Natural killer cell treated with Interleukin-12 subunit alpha and Interleukin-12 subunit beta and Interleukin-15 and Interleukin-18, amount 100 ng/mL, for 72 hours (primary cell): Measurements from ENCODE around the gene MYH15. TPM values are rescaled to one million over a fixed set of nuclear protein-coding genes. Genes with fewer than 3 reads are reported as not detected.

Experiments
- ATAC-seq, 2 donors: fragments of 150-1000 bp; cut with Tn5 transposase in 1 of 2; sonication (Bioruptor Pico), chemical (Tn5 transposase) in 1 of 2; 2 replicates each; pipeline ENCODE4 v1.10.0; 2021
- DNase-seq: peaks from one replicate; pipeline ENCODE4 v3.0.0; 2022; ENCODE audit warnings: low spot score
- H3K27ac Mint-ChIP-seq, 2 donors: 1 replicate in 1 of 2; 2 replicates in 1 of 2; pipeline ENCODE4 v1.8.0; 2022; ENCODE audit warnings: mixed read lengths in 2 of 2, mild to moderate bottlenecking in 1 of 2, moderate library complexity in 1 of 2
- H3K27me3 Mint-ChIP-seq, 2 donors: 1 replicate in 1 of 2; 2 replicates in 1 of 2; pipeline ENCODE4 v1.8.0; 2022; ENCODE audit warnings: mixed read lengths in 2 of 2
- H3K36me3 Mint-ChIP-seq: one replicate; pipeline ENCODE4 v1.8.0; 2022; ENCODE audit warnings: mixed read lengths
- H3K4me1 Mint-ChIP-seq, 2 donors: 1 replicate in 1 of 2; 2 replicates in 1 of 2; pipeline ENCODE4 v1.8.0; 2022; ENCODE audit warnings: low read depth in 2 of 2, mixed read lengths in 2 of 2, mild to moderate bottlenecking in 1 of 2
- H3K4me3 Mint-ChIP-seq: one replicate; pipeline ENCODE4 v1.8.0; 2022; ENCODE audit warnings: mixed read lengths
- H3K9me3 Mint-ChIP-seq: 2 replicates; pipeline ENCODE4 v1.8.0; 2022; ENCODE audit warnings: mixed read lengths
- total RNA-seq, 2 donors: library from RNA; stranded (reverse); gene quantifications; one replicate each; pipeline ENCODE4 v1.2.3, GENCODE V29; 2022

MYH15 gene
- total RNA-seq, 2 donors from 2014 or later, result 0.14 to 1.1 TPM

DNA sequence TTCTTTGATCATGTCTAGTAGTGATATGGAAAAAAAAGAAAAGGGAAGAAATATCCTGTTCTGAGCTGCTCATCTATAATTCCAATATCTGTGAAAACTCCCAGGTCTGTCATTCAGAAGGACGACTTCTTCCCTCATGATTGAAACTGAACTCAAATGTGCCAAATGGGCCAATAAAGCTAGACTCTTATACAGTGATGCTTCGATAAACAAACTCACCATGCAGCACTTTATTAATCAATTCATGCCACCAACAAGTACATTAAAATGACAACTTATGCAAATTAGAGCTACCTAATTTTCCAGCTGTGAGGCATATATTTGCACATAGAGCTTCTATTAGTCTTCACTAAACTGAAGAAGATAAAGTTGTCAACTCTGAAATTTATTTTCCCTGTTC lies 15.6 kb upstream of the MYH15 start:
- Mint-ChIP-seq H3K36me3 (no peaks in the 10 kb centered on the region), H3K4me1 (no peaks in the 10 kb centered on the region), H3K4me3 (no peak overlapping the region), H3K9me3 (no peaks in the 10 kb centered on the region), H3K27me3 (peaks cover 21 to 41% of the 10 kb centered on the region in 2 donors), H3K27ac (no peak overlapping the region)
- ATAC-seq (no peak), DNase-seq (no peak)

DNA sequence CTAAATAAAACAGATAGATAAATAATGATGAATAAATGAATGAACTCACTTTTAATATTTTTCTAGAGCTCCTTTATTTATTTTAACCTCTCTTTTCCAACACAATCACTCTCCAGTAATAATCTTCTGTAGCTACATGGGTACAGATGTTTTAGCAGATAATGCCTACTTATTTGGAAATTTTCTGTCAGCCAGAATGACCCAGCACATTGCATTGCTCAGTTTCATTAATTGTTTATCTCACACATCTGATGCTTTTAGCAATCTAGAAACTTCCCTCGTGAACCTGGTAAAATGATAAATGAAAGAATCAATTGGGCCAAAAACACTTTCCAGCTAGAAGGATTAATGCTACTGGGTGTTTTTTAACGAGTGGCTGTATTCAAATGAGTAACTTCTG lies 14.9 kb upstream of the MYH15 start:
- Mint-ChIP-seq H3K27ac (no peak overlapping the region), H3K4me3 (no peak overlapping the region), H3K27me3 (peaks cover 16 to 33% of the 10 kb centered on the region in 2 donors)

DNA sequence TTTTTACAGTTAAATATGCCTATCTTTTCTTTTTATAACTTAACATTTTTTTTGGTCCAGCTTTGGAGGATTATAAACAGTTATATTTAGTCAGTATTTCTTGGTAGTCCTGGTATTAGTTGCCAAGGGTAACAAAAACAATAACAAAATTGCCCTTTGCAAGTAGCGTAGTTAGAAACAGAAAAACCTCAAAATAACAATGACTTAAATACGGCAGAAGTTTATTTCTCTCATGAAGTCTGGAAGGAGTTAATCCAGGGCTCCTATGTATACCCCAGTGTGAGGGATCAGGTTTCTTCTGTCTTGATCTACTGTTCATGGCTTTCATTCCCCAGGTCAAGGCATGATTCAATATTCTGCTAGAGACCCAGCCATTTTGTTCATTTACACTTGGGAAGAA lies 14.1 kb upstream of the MYH15 start:
- no peak overlapping the region for H3K4me3 Mint-ChIP-seq
- no peak overlapping the region for H3K27ac Mint-ChIP-seq
- no peaks in the 10 kb centered on the region for H3K4me1 Mint-ChIP-seq
- H3K36me3 Mint-ChIP-seq, result no peaks in the 10 kb centered on the region
- DNase-seq (no peak), ATAC-seq (no peak)
- H3K9me3 Mint-ChIP-seq, result no peaks in the 10 kb centered on the region
- H3K27me3 Mint-ChIP-seq, result peaks cover 12 to 26% of the 10 kb centered on the region in 2 donors

More for the DNA sequence above, 14.9 kb upstream of the MYH15 start:
- DNase-seq (no peak), ATAC-seq (no peak)
- H3K9me3 Mint-ChIP-seq, result no peaks in the 10 kb centered on the region
- no peaks in the 10 kb centered on the region for H3K4me1 Mint-ChIP-seq
- no peaks in the 10 kb centered on the region for H3K36me3 Mint-ChIP-seq

DNA sequence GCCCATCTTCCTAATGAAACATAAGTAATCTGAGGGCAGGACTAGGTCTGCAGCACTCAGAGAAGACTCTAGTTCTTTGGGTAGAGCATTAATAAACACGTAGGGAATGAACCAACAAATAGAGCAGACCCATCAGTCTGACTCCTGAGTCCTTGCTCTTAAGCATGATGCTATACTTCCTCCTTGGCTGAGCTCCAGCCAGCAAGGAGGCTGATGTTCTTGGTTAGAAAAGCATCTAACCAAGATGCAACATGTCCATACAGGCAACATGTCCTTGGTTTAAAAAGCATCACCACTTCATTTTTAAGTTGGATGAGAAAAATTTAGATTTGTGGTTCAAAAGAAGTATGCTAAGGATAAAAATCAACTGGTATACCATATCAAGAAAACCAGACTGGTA lies 8.5 kb upstream of the MYH15 start:
- Mint-ChIP-seq H3K27ac (no peak overlapping the region), H3K9me3 (no peaks in the 10 kb centered on the region), H3K27me3 (peaks cover 19 to 28% of the 10 kb centered on the region in 2 donors), H3K36me3 (no peaks in the 10 kb centered on the region), H3K4me3 (no peak overlapping the region), H3K4me1 (no peaks in the 10 kb centered on the region)
- DNase-seq (no peak), ATAC-seq (no peak)

DNA sequence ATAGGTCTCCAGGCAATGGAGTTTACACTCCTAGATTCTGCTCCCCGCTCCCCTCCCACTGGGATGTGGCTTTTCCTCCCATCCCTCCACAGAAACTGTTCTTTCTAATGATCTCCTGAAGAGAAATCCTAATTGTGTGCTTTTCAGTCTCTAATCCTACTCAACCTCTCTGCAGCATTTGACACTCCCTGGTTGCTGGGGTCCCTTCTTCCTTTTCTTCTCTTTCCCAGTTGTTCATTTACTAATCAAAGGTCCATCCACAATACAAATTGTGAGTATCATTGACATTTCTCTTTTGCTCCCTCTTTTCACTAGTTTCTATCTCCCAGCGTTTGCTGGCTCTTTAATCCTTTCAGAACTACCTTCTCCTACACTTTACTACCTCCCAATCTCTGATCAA lies 6.5 kb upstream of the MYH15 start:
- no peaks in the 10 kb centered on the region for H3K36me3 Mint-ChIP-seq
- H3K4me3 Mint-ChIP-seq, result no peak overlapping the region
- H3K27me3 Mint-ChIP-seq, result peaks cover 16 to 24% of the 10 kb centered on the region in 2 donors
- H3K4me1 Mint-ChIP-seq, result no peaks in the 10 kb centered on the region
- no peak overlapping the region for H3K27ac Mint-ChIP-seq
- H3K9me3 Mint-ChIP-seq, result no peaks in the 10 kb centered on the region
- ATAC-seq, result no peak
- no peak for DNase-seq

DNA sequence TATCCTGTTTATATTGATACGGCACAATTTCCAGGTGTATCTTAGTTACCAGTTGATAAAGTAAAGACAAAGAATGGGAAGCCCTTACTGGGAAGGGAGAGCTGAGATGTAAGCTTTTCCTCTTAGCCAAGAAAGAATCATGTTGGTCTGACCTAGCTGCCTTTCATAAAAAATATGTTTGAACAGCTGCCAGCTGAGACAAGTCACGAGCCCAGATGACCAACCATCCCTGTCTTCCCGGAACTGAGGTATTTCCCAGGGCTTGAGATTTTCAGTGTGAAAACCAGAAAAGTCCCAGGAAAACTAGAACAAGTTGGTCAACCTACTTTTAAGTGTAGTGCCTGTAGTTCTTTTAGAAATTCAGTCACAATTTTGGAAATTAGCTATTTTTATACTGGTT lies 3.6 kb upstream of the MYH15 start:
- H3K4me1 Mint-ChIP-seq, result no peaks in the 10 kb centered on the region
- ATAC-seq (no peak), DNase-seq (no peak)
- no peaks in the 10 kb centered on the region for H3K36me3 Mint-ChIP-seq
- H3K9me3 Mint-ChIP-seq, result no peaks in the 10 kb centered on the region
- peaks cover 15 to 20% of the 10 kb centered on the region in 2 donors for H3K27me3 Mint-ChIP-seq
- no peak overlapping the region for H3K27ac Mint-ChIP-seq
- H3K4me3 Mint-ChIP-seq, result no peak overlapping the region

DNA sequence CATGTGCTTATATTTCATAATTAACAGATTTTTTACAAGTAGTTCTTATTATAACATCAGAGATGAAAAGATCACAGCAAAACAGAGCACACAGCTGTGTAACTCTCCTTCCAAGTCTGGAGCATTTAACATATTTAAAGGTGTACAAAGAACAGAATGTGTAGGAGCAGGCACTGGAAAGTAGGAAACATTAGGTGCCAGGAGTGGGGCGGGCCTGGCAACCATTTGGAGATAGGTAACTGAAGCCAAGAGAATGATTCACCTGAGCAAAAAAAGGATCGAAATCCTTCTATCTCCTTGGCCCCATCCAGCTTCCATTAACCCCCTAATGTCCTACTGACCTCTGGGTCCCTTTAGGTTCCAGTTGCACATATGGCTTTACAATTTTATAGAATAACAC lies 2.3 kb upstream of the MYH15 start:
- ATAC-seq (no peak), DNase-seq (no peak)
- Mint-ChIP-seq H3K4me3 (no peak overlapping the region), H3K36me3 (no peaks in the 10 kb centered on the region), H3K27me3 (peaks cover 10 to 12% of the 10 kb centered on the region in 2 donors), H3K27ac (no peak overlapping the region), H3K4me1 (no peaks in the 10 kb centered on the region), H3K9me3 (no peaks in the 10 kb centered on the region)

DNA sequence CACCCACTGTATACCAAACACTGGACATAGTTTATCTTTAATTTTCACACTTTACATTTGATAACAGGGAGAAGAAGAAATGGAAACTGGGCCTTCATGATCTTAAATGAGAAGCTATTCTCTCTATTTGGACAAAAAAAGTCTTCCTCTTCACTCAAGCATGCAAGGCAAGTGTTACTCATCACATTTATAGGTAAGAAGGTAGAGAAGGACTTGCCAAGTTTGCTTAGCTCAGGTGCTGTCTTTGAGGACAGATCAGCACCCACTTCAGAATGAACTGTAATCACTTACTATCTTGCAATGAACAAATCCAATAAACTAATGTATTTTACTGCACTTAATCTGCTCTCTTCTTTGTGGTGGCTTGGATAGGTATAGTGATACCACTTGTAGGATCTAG lies 1.1 kb upstream of the MYH15 start:
- no peak overlapping the region for H3K27ac Mint-ChIP-seq
- no peaks in the 10 kb centered on the region for H3K36me3 Mint-ChIP-seq
- H3K9me3 Mint-ChIP-seq, result no peaks in the 10 kb centered on the region
- DNase-seq (no peak), ATAC-seq (no peak)
- no peak overlapping the region for H3K4me3 Mint-ChIP-seq
- H3K4me1 Mint-ChIP-seq, result no peaks in the 10 kb centered on the region
- peaks cover 5 to 6% of the 10 kb centered on the region in 2 donors for H3K27me3 Mint-ChIP-seq

DNA sequence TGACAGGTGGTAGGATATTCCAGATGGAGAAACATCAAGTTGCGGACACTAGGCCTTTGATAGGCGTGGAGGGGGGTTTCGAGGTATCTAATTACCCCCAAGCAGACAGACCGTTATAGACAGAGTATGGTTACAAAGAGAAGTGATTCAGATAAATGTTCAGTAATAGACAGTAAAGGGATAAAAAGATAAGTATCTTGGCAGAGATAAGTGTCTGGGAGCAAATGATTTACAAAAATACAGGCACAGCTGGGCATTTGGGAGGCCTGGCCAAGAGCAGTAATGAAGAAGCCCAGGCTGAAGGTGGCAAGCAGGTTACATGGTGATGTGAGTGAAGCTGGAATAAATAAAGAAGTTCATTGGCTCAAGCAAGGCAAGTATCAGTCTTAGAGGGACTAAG lies 659 bp upstream of the MYH15 start:
- Mint-ChIP-seq H3K36me3 (no peaks in the 10 kb centered on the region), H3K4me3 (no peak overlapping the region), H3K9me3 (no peaks in the 10 kb centered on the region), H3K27me3 (peaks cover 5 to 9% of the 10 kb centered on the region in 2 donors), H3K27ac (no peak overlapping the region), H3K4me1 (no peaks in the 10 kb centered on the region)
- ATAC-seq, result no peak
- DNase-seq, result no peak

DNA sequence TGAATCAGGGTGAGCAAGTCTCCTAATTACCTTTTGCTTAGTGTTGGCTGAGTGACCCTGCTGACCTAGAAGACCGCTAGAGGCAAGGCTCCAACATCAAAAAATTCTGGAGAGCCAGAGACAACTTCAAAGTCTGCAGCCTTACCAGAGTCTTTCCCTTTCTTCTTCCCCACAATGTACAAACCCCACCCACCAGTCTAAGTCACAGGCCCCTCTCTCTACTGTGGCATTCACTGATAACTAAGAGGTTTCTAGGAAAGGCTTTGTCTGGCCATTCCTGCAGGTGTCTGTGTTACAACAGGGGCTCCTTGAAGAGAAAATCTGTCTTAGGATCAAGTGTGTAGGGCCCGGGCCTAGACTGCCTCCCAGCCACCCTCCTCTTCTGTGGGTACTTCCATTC lies 525 bp downstream of the MYH15 start:
- H3K36me3 Mint-ChIP-seq, result no peaks in the 10 kb centered on the region
- no peak overlapping the region for H3K27ac Mint-ChIP-seq
- DNase-seq (no peak), ATAC-seq (no peak)
- no peak overlapping the region for H3K4me3 Mint-ChIP-seq
- no peaks in the 10 kb centered on the region for H3K9me3 Mint-ChIP-seq
- H3K27me3 Mint-ChIP-seq, result peaks cover 0 to 3% of the 10 kb centered on the region in 2 donors
- H3K4me1 Mint-ChIP-seq, result no peaks in the 10 kb centered on the region

DNA sequence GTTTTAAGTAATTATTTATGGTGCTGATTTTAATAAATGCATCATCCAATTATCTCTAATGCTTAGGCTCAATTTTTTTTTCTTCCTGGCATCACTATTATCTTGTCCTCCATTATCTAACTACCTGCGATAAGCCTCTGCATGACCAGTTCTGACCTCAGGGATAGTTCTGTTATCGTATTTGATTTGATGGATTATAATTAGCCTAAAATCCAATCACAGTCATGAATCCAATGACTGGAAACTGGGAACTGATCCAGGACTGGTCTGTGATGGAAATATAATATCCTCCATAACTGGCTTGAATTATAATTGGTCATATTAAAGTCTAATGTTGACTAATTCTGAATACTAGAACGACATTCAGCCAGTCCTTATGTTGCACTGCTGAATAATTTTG lies 1.1 kb downstream of the MYH15 start:
- Mint-ChIP-seq H3K9me3 (no peaks in the 10 kb centered on the region), H3K27me3 (peaks cover 0 to 3% of the 10 kb centered on the region in 2 donors), H3K27ac (no peak overlapping the region), H3K4me1 (no peaks in the 10 kb centered on the region), H3K36me3 (no peaks in the 10 kb centered on the region), H3K4me3 (no peak overlapping the region)
- no peak for ATAC-seq
- no peak for DNase-seq

DNA sequence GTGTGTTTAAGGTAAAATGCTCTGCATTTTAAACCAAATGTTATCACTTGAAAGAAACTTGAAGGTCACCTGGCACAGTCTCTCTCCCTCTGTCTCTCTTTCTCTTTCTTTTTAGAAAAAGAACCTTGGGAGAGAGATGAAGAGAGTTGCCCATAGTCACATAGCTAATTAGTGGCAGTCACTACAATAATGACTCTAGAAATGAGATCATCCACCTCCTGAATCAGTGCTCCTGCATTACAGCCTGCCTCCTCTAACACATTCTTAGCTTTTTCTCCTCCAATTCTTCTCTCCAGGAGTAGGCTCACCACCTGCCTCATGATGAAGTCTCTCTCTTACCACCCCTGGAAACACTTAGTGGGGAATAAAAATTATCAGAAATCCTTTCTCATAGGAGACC lies 2.5 kb downstream of the MYH15 start:
- H3K4me1 Mint-ChIP-seq, result no peaks in the 10 kb centered on the region
- DNase-seq (no peak), ATAC-seq (no peak)
- H3K36me3 Mint-ChIP-seq, result no peaks in the 10 kb centered on the region
- no peaks in the 10 kb centered on the region for H3K9me3 Mint-ChIP-seq
- no peak overlapping the region for H3K27ac Mint-ChIP-seq
- peaks cover 0 to 4% of the 10 kb centered on the region in 2 donors for H3K27me3 Mint-ChIP-seq
- H3K4me3 Mint-ChIP-seq, result no peak overlapping the region

DNA sequence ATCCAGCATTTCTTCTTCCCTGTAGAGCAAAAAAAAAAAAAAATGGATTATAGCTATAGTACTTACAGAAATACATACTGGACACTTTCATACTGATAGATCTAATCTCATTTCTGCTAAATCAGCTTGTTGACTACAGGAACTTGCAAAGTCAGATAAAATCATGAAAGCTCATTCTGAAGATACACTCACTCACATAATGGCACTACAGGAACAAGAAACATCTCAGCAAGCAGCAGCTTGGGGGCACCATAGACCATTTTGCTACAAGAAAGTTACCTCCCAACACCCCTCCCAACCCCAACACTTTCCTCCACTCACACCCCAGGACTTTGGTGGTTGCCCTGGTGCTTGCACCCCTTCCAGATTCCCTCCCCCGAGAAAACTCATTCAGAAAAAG lies 4.6 kb downstream of the MYH15 start:
- no peaks in the 10 kb centered on the region for H3K9me3 Mint-ChIP-seq
- ATAC-seq, result peak in 1 of 2 donors; percentile 62
- H3K4me1 Mint-ChIP-seq, result no peaks in the 10 kb centered on the region
- H3K4me3 Mint-ChIP-seq, result no peak overlapping the region
- H3K27me3 Mint-ChIP-seq, result peaks cover 0 to 7% of the 10 kb centered on the region in 2 donors
- H3K36me3 Mint-ChIP-seq, result no peaks in the 10 kb centered on the region
- DNase-seq, result no peak
- peak overlapping the region in 1 of 2 donors; percentile 17 for H3K27ac Mint-ChIP-seq

DNA sequence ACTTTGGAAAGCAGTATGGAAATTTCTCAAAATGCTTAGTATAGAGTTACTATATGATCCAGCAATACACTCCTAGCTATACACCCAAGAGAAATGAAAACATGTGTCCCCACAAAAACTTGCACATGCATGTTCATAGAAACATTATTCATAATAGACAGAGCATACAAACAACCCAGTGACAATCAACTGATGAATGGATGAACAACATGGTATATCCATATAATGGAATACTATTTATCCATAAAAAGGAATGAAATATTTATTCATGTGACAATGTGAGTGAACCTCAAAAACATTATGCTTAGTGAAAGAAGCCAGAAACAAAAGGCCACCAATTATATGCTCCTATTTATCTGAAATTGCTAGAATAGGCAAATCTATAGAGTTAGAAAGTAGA lies 6.7 kb downstream of the MYH15 start:
- Mint-ChIP-seq H3K27ac (no peak overlapping the region), H3K4me1 (no peaks in the 10 kb centered on the region), H3K9me3 (no peaks in the 10 kb centered on the region), H3K36me3 (no peaks in the 10 kb centered on the region), H3K27me3 (peaks cover 0 to 7% of the 10 kb centered on the region in 2 donors), H3K4me3 (no peak overlapping the region)
- ATAC-seq, result no peak
- DNase-seq, result no peak

DNA sequence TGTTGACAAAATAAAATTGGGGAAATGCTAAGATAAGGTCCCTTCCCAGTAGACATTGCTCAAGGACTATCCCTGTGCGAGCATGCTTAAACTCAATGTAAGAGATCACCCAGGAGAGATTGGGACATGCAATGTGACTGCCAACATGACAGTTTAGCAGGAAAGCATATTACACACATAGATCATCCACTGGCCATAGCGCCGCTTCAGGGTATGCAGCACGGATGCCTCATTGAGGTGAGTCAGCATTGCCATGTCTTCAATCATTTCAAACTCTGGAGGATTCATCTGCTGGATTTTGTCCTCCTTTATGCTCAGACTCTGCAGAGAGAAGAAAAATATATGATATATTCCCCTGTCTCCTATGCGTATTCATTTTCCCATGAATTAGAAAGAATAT lies 8.9 kb downstream of the MYH15 start:
- H3K36me3 Mint-ChIP-seq, result no peaks in the 10 kb centered on the region
- H3K4me1 Mint-ChIP-seq, result no peaks in the 10 kb centered on the region
- no peak overlapping the region for H3K27ac Mint-ChIP-seq
- no peak for ATAC-seq
- DNase-seq, result no peak
- peaks cover 0 to 7% of the 10 kb centered on the region in 2 donors for H3K27me3 Mint-ChIP-seq
- H3K4me3 Mint-ChIP-seq, result no peak overlapping the region
- no peaks in the 10 kb centered on the region for H3K9me3 Mint-ChIP-seq
